Urothelium cell line (cell line): ENCODE measurements around the gene PRSS36.
"Not testable (repeated sequence)": the region's sequence is repeated elsewhere in the genome, so short reads cannot be mapped to it uniquely, and the experiment has no call there.

Source experiments
- DNase-seq: peaks from one replicate; pipeline ENCODE4 v3.0.0; 2011; ENCODE audit warnings: low spot score, mixed read lengths
- FAIRE-seq: peaks from 2 replicates; lab custom pipeline; 2011; peaks lifted over from hg19 to GRCh38; lab: Jason Lieb, UNC

PRSS36 gene

DNA sequence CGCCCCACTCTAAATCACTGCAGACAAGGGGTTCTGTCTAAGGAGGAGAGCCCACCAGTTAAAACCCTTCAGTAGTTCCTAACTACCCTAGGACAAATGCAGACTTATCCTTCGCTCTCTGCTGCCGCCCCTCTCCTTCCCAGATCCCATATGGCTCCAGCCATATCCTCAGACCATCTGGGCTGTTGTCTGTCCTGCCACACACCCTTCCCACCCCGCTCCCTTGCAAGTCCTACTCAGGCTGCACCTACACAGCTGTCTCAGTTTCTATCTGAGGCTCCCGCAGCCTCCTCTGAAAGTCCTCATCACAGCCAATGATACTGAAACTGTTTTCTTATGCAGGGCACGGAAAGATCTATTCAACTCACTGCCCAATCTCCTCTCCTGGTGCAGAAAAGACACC, 42.4 kb downstream of the PRSS36 start:
- no peak for FAIRE-seq
- DNase-seq: no peak

DNA sequence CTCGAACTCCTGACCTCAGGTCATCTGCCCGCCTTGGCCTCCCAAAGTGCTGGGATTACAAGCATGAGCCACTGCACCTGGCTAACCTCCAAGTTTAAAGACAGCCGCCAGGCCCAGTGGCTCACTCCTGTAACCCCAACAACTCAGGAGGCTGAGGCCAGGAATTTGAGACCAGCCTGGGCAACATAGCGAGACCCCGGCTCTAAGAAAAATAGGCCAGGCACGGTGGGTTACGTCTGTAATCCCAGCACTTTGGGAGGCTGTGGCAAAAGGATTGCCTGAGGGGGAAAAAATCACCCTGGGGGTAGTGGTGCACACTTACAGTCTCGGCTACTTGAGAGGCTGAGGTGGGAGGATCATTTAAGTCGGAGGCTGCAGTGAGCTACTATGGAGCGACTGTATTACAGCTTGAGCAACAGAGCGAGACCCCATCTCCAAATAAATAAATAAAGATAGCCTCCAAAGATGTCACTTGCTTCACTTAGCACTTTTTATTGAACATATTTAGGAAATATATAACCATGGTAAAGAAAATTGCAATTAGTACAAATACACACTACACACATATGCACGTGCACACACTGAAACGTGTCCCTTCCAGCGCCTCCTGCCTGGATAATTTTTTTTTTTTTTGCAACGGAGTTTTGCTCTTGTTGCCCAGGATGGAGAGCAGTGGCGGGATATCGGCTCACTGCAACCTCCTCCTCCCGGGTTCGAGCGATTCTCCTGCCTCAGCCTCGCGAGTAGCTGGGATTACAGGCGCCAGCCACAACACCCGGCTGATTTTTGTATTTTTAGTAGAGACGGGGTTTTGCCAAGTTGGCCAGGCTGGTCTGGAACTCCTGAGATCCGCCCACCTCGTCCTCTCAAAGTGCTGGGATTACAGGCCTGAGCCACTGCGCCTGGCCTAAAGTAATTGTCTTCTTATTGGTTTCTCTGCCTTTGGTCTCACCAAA, 43.1 kb downstream of the PRSS36 start:
- FAIRE-seq: no peak
- no peak for DNase-seq

DNA sequence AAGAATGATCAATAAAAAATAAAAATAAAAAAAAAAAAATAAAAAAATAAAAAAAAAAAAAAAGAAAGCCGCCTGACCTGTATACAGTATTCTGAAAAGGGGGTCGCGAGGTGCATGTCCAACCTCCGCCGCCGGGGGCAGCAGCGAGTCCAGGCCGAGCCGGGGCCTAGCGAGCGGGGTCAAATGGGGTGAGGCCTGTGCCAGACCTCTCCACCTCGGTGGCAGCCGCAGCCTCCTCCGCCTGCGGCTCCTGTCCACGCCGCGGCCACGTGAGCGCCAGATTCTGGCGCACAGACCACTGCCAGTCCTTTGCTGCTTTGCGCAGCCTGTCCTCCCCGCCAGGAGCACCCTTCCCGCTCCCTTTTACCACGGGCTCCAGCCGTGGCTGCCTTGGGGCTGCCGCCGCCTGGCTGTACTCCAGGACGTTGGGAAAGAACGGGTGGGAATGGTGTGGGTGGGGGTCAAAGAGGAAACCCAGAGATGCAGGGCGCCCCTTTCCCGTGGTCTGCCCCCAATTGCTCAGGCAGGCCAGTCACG, 44.1 kb downstream of the PRSS36 start:
- no peak for FAIRE-seq
- peak; percentile 74 for DNase-seq

DNA sequence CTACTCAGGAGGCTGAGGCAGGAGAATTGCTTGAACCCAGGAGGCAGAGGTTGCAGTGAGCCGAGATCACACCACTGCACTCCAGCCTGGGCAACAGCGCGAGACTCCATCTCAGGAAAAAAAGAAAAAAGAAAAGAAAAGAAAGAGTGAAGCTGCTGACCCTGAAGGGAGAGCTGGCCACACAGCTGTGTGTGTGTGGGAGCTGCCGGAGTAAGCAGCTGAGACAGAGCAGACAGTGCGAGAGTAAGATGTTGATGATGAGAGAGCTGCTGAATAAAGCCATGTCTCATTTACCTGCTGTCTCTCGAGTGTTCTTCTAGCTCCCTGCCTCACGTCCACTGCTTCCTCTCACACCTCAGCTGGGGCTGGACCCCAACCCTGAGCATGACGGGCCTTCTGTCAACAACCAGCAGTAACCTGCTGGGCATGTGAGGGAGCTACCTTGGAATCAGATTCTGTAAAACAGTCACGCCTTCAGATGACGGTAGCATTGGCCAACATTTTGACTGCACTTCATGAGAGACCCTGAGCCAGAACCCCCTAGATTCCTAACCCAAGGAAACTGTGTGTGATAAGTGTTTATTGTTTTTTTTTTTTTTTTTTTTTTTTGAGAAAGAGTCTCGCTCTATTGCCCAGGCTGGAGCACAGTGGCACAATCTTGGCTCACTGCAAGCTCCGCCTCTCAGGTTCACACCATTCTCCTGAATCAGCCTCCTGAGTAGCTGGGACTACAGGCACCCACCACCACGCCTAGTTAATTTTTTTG, 48.8 kb downstream of the PRSS36 start:
- not testable (repeated sequence) for FAIRE-seq, DNase-seq

DNA sequence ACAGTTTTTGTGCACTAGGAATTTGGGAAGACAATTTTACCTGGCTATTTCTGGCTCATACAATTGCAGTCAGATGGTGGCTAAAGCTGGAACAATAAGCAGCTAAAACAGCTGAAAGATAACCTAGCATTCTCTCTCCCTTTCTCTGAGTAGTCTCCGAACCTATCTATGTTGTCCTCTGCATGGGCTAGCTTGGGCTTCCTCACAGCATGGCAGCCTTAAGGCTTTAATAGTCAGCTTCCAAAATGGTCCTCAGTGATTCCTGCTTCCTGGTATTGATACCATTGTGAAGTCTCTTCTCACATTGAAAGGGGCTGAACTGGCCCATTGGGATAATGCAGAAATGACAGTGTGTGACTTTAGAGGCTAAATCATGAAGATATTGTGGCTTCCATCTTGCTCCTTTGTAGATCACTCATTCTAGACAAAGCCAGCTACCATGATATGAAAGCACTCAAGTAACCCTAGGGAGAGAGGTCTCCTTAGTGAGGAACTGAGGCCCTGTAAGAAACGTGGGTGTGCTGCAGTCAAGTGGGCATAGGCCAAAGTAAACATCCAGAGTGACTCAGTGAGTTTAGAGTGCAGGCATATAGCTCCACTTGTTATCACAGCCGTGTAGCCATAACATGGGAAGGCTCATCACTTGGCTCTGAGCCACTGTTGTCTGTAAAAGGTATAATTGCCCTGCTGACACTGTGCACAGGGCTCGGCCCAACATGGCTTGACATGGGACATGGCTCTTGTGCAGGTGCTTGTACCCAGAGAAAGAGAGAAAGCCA, 49.8 kb downstream of the PRSS36 start:
- FAIRE-seq (no peak), DNase-seq (no peak)

DNA sequence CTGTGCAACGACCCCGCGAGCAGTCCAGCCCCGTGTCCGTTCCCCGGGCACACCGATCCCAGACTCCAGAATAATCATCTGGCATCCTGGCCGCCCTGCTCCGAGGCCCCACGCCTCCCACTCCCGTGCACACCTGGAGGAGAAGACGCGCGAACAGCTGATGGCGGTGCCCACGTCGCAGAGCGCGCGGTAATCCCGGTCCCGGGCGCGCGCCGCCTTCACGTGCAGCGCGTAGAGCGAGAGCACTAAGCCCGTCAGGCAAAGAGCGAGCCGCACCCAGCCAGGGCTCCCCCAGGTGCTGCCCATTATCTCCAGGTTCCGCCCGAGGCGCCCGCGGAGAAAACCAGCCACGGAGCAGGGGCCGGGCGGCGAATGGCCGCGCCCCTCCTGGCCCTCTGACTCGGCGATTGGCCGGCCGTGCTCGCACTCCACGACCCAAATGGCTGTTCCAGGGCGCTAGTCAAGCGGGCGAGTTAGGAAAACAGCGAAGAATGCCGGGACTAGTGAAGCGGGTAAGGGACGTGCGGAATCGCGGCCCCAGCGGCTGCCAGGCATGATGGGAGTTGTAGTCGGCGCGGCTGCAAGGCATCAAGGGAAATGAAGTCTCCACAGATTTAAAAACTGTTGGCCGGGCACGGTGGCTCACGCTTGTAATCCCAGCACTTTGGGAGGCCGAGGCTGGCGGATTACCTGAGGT, 55.3 kb downstream of the PRSS36 start, which contains the start of gene VKORC1:
TSS of gene VKORC1 (minus strand) at position 374 of the 697 bp plus-strand sequence. CDS start at position 306, 68 bp downstream.
- no peak for FAIRE-seq
- DNase-seq: peak; percentile 94

DNA sequence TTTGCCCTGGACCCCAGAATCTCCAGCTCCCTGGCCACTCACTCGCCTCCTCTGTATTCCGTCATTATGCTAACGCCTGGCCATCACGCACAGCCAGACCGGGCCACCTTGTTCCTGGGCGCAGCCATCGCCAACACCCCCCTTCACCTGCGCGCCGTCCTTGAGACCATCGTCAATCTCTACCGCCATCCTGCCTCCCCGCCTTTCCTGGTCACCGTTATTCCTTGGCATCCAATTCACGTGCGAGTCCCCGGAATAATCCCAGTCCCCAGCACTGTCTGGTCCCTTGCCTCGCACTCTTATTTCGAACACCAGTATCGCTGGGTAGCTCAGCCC, 55.8 kb downstream of the PRSS36 start:
- DNase-seq: no peak

DNA sequence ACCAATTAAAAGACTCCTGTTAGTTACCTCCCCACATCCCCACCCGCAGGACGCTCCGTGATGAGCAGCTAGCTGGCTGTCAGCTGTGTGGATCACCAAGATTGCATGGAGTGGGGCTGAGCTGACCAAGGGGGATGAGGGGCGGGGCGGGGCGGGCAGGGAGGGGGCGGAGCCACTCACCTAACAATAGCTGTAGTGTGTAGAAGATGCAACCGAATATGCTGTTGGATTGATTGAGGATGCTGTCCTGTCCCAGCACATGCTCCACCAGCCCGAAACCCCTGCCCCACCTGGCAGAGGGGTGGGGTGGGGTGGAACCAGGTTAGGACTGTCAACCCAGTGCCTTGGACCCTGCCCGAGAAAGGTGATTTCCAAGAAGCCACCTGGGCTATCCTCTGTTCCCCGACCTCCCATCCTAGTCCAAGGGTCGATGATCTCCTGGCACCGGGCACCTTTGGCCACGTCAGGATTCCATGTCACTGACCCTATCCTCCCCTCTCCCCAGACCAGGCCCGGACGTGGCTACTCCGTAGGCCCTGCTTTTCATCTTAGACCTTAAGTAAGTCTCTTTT, 56.6 kb downstream of the PRSS36 start:
- FAIRE-seq (no peak), DNase-seq (peak; percentile 56)

More for the DNA sequence above, 55.8 kb downstream of the PRSS36 start:
- FAIRE-seq: no peak

DNA sequence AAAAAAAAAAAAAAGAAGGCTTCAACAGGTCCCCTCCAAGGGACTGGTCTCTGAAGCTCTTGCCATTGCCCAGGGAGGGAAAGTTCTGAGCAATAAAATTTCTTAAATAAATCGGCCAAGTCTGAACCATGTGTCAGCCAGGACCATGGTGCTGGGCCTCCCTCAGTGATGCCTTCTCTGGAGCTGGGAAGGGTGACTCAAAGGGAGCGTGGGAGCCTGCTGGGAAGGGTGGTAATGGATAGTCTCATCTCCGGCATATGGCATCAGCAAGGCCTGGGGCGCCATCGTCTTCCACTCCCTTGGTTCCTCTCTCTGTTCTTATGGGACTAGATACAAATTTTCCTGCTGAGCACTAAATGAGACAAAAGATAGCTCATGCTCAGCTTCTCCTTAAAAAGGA, 57.5 kb downstream of the PRSS36 start:
- DNase-seq (no peak), FAIRE-seq (no peak)

DNA sequence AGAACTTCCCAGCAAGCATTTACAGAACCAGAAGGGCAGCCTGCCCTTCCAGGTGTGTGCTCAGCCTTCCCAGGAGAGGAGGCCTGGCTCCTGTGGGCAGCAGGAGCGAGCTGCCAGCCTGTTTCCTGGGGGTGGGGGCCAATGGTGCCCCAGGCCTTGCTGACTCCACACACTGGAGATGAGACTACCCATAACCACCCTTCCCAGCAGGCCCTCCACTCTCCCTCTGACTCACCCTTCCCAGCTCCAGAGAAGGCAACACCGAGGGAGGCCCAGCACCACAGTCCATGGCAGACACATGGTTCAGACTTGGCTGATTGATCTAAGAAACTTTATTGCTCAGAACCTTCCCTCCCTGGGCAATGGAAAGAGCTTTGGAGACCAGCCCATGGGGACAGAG, 59.3 kb downstream of the PRSS36 start:
- no peak for FAIRE-seq
- no peak for DNase-seq

DNA sequence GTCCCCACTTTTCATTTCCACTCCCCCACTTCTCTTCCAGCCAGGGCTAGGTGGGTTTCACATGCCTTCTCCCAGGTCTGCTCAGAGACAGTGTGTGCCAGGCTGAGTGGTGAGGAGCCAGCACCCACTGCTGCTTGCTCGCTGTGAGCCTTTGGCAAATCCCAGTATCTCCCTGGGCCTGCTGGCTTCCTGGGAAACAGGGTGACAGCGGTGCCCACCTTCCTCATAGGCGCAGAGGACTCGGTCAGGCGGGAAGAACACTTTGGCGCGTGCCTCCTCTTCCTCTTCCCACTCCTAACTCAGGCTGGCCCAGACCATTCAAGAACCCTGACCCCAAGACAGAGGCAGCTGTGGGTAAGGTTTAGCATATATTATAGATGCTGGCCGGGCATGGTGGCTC, 60.7 kb downstream of the PRSS36 start:
- FAIRE-seq: no peak
- no peak for DNase-seq
